ENCODE measurements around the gene DACH2.

DACH2 gene

DNA sequence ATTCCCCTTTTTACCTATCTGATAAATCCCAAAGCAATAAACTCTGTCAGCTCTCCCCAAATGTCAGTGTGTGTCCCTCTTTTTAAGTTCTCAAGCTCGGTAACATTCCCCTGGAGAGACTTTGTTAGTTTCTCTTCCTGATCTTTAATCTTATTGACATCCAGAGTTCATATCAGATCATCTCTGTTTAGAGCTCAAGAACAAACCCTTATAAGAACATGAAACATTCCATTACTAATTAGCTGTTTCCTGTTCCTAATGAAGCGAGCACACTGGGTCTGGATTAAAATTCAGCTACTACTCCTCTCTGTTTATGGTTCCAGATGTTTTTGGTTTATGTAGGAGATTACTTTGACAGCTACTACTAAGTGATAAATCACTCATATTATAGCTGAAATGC lies 681.5 kb downstream of the DACH2 start:
- DNase-seq = no peak

DNA sequence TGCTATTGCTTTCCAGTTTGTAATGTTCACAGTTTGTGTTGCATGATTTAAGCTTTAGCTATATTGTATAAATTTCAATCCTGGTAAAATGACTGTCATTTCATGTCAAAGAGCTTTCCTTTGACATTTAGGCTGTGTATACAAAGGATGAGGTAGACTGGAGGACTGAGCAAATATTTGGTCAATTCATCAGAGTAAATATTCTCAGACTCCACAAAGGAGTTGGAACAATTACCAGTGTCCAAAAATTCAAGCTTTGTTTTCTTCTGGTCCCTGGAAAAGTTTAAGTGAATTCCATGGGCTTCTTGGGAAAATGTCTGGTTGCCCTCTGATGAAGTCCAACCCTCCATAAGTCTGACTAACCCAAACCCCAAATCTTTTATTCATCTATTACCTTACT lies 682.4 kb downstream of the DACH2 start:
- DNase-seq = no peak

DNA sequence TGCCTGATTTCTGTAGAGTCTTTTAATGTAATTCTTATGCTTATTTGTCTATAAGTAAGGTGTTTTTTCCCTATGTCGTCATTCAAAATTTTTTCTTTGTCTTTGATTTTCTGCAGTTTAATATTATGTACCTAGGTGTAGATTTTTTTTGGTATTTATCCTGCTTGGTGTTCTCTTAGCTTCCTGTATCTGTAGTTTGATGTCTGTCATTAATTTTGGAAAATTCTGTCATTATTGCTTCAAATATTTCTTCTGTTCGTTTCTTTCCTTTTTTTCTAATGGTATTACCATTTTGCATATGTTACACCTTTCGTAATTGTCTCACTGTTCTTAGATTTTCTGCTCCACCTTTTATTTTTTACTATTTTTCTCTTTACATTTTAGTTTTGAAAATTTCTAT lies 696.9 kb downstream of the DACH2 start:
- no peak for DNase-seq

All from CD4-positive, alpha-beta T cell treated with Interleukin-4 for 1 hour (primary cell).